T47D (cell line): ENCODE data around the gene PLA2G6.
"Not testable (repeated sequence)": the region's sequence is repeated elsewhere in the genome, so short reads cannot be mapped to it uniquely, and the experiment has no call there.

ENCODE experiments used
- DNase-seq, 2 experiments: peaks; one replicate each; pipeline versions ENCODE4 v3.0.0 to v3.0.0-alpha.2; 2011 to 2012; ENCODE audit warnings: low read depth in 1 of 2, low spot score in 1 of 2
- JUND ChIP-seq: IDR thresholded peaks from 2 replicates; pipeline ENCODE4 v1.6.1; 2012; ENCODE audit warnings: low read depth
- in situ Hi-C: cut with HindIII; loops from 2 replicates; pipeline ENCODE4 v1.10.0; 2016; ENCODE audit warnings: low sequenced_read_pairs, low pct_unique_long_range_greater_than_20kb

Gene PLA2G6

GRCh38 chr22:38125038-38125610 lies 56.5 kb downstream of the PLA2G6 start:
- in situ Hi-C loops = no loop called here
- TF ChIP-seq JUND = no peak
- no peak for DNase-seq

- in situ Hi-C loops = no loop called here
- no peak for TF ChIP-seq JUND
- DNase-seq = peak in 1 of 2 experiments; percentile 27
Observed at GRCh38 chr22:38124236-38124974, 57.2 kb downstream of the PLA2G6 start.

GRCh38 chr22:38122616-38123015 lies 59.0 kb downstream of the PLA2G6 start:
- TF ChIP-seq JUND = no peak
- DNase-seq = no peak
- in situ Hi-C loops = no loop called here

GRCh38 chr22:38120359-38121110 lies 61.1 kb downstream of the PLA2G6 start:
- in situ Hi-C loops = no loop called here
- TF ChIP-seq JUND = no peak
- no peak for DNase-seq

GRCh38 chr22:38118747-38119146 lies 62.9 kb downstream of the PLA2G6 start:
- in situ Hi-C loops, DNase-seq: not testable (repeated sequence)

GRCh38 chr22:38118182-38118581 lies 63.4 kb downstream of the PLA2G6 start:
- in situ Hi-C loops = no loop called here
- no peak for TF ChIP-seq JUND
- no peak for DNase-seq

- DNase-seq, in situ Hi-C loops: not testable (repeated sequence)
Observed at GRCh38 chr22:38117556-38117955, 64.1 kb downstream of the PLA2G6 start.

- no peak for TF ChIP-seq JUND
- DNase-seq = no peak
- in situ Hi-C loops = no loop called here
Observed at GRCh38 chr22:38115423-38116205, 66.0 kb downstream of the PLA2G6 start.

GRCh38 chr22:38114484-38115398 lies 66.9 kb downstream of the PLA2G6 start:
- TF ChIP-seq JUND = no peak
- in situ Hi-C loops = no loop called here
- peak; percentile 81 to 95 for DNase-seq

- no peak for TF ChIP-seq JUND
- no peak for DNase-seq
- in situ Hi-C loops = no loop called here
Observed at GRCh38 chr22:38112381-38112780, 69.2 kb downstream of the PLA2G6 start.

- DNase-seq = no peak
- in situ Hi-C loops = no loop called here
Observed at GRCh38 chr22:38111925-38112355, 69.7 kb downstream of the PLA2G6 start.

More at GRCh38 chr22:38111925-38112355, 69.7 kb downstream of the PLA2G6 start:
- TF ChIP-seq JUND = no peak
